ENCODE data around the gene ZNF263. TPM values are rescaled to one million over a fixed set of nuclear protein-coding genes. Genes with fewer than 3 reads are reported as not detected.

The ZNF263 gene
- total and polyA plus RNA-seq, 2 of the 13 experiments (the other 11 are each of a cell fraction or from before 2014, with no cell fraction given), result 10.2 to 41.2 TPM

DNA sequence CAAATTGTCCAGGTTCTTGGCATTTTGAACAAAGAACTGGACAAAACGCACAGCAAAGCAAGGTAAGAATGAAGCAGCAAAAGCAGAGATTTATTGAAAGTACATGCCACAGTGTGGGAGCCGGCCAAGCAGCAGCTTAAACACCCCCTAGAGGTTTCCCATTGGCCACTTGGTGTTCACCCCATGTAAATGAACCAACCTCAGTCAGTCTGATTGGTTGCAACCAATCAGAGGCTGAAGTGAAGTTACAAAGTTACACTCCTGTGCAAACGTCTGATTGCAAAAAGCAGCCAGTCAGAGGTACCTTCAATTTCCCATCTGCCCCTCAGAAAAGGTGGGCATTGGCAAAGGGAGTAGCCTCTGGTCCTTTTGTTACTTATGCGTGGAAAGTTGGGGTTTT lies 8.8 kb upstream of the ZNF263 start (continued):
- TF ChIP-seq, protein P1, sequence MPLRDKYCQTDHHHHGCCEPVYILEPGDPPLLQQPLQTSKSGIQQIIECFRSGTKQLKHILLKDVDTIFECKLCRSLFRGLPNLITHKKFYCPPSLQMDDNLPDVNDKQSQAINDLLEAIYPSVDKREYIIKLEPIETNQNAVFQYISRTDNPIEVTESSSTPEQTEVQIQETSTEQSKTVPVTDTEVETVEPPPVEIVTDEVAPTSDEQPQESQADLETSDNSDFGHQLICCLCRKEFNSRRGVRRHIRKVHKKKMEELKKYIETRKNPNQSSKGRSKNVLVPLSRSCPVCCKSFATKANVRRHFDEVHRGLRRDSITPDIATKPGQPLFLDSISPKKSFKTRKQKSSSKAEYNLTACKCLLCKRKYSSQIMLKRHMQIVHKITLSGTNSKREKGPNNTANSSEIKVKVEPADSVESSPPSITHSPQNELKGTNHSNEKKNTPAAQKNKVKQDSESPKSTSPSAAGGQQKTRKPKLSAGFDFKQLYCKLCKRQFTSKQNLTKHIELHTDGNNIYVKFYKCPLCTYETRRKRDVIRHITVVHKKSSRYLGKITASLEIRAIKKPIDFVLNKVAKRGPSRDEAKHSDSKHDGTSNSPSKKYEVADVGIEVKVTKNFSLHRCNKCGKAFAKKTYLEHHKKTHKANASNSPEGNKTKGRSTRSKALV (CRISPR knock-in tag; IDR thresholded peaks at IDR 0.05), result 0 out of 2 replicates have a peak, but pooled peaks have one; percentile 33
- TF ChIP-seq, protein P2, sequence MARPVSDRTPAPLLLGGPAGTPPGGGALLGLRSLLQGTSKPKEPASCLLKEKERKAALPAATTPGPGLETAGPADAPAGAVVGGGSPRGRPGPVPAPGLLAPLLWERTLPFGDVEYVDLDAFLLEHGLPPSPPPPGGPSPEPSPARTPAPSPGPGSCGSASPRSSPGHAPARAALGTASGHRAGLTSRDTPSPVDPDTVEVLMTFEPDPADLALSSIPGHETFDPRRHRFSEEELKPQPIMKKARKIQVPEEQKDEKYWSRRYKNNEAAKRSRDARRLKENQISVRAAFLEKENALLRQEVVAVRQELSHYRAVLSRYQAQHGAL (CRISPR knock-in tag; IDR thresholded peaks at IDR 0.05; ENCODE audit: not compliant biosample characterization), result no peak
- TF ChIP-seq, protein P3, sequence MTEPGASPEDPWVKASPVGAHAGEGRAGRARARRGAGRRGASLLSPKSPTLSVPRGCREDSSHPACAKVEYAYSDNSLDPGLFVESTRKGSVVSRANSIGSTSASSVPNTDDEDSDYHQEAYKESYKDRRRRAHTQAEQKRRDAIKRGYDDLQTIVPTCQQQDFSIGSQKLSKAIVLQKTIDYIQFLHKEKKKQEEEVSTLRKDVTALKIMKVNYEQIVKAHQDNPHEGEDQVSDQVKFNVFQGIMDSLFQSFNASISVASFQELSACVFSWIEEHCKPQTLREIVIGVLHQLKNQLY (CRISPR knock-in tag; IDR thresholded peaks at IDR 0.05), result no peak
- TF ChIP-seq ZFP36L2 (CRISPR knock-in tag; IDR thresholded peaks at IDR 0.05) (no peak), SAP130 (CRISPR knock-in tag; IDR thresholded peaks at IDR 0.05; ENCODE audit: low read depth) (0 out of 2 replicates have a peak, but pooled peaks have one; percentile 47), SALL1 (CRISPR knock-in tag; IDR thresholded peaks at IDR 0.05) (0 out of 2 replicates have a peak, but pooled peaks have one; percentile 15), DR1 (CRISPR knock-in tag; IDR thresholded peaks at IDR 0.05) (peak; percentile 85), DMAP1 (CRISPR knock-in tag; IDR thresholded peaks at IDR 0.05) (peak; percentile 56; the same call in 1 of the 2 replicates), SOX5 (CRISPR knock-in tag; IDR thresholded peaks at IDR 0.05; ENCODE audit: borderline replicate concordance) (peak; percentile 15; the same call in 1 of the 2 replicates), PPARG (CRISPR knock-in tag; conservative IDR thresholded peaks at IDR 0.05) (0 out of 2 replicates have a peak, but pooled peaks have one; percentile 10)
- TF ChIP-seq, protein P4, sequence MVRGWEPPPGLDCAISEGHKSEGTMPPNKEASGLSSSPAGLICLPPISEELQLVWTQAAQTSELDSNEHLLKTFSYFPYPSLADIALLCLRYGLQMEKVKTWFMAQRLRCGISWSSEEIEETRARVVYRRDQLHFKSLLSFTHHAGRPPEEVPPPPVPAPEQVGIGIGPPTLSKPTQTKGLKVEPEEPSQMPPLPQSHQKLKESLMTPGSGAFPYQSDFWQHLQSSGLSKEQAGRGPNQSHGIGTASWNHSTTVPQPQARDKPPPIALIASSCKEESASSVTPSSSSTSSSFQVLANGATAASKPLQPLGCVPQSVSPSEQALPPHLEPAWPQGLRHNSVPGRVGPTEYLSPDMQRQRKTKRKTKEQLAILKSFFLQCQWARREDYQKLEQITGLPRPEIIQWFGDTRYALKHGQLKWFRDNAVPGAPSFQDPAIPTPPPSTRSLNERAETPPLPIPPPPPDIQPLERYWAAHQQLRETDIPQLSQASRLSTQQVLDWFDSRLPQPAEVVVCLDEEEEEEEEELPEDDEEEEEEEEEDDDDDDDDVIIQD (CRISPR knock-in tag; IDR thresholded peaks at IDR 0.05; ENCODE audit: low read depth), result peak; percentile 28; the same call in 1 of the 2 replicates
- TF ChIP-seq, protein P5, sequence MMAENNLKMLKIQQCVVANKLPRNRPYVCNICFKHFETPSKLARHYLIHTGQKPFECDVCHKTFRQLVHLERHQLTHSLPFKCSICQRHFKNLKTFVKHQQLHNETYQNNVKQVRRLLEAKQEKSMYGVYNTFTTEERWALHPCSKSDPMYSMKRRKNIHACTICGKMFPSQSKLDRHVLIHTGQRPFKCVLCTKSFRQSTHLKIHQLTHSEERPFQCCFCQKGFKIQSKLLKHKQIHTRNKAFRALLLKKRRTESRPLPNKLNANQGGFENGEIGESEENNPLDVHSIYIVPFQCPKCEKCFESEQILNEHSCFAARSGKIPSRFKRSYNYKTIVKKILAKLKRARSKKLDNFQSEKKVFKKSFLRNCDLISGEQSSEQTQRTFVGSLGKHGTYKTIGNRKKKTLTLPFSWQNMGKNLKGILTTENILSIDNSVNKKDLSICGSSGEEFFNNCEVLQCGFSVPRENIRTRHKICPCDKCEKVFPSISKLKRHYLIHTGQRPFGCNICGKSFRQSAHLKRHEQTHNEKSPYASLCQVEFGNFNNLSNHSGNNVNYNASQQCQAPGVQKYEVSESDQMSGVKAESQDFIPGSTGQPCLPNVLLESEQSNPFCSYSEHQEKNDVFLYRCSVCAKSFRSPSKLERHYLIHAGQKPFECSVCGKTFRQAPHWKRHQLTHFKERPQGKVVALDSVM (CRISPR knock-in tag; IDR thresholded peaks at IDR 0.05), result 0 out of 2 replicates have a peak, but pooled peaks have one; percentile 22
- TF ChIP-seq, protein P6, sequence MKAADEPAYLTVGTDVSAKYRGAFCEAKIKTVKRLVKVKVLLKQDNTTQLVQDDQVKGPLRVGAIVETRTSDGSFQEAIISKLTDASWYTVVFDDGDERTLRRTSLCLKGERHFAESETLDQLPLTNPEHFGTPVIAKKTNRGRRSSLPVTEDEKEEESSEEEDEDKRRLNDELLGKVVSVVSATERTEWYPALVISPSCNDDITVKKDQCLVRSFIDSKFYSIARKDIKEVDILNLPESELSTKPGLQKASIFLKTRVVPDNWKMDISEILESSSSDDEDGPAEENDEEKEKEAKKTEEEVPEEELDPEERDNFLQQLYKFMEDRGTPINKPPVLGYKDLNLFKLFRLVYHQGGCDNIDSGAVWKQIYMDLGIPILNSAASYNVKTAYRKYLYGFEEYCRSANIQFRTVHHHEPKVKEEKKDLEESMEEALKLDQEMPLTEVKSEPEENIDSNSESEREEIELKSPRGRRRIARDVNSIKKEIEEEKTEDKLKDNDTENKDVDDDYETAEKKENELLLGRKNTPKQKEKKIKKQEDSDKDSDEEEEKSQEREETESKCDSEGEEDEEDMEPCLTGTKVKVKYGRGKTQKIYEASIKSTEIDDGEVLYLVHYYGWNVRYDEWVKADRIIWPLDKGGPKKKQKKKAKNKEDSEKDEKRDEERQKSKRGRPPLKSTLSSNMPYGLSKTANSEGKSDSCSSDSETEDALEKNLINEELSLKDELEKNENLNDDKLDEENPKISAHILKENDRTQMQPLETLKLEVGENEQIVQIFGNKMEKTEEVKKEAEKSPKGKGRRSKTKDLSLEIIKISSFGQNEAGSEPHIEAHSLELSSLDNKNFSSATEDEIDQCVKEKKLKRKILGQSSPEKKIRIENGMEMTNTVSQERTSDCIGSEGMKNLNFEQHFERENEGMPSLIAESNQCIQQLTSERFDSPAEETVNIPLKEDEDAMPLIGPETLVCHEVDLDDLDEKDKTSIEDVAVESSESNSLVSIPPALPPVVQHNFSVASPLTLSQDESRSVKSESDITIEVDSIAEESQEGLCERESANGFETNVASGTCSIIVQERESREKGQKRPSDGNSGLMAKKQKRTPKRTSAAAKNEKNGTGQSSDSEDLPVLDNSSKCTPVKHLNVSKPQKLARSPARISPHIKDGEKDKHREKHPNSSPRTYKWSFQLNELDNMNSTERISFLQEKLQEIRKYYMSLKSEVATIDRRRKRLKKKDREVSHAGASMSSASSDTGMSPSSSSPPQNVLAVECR (CRISPR knock-in tag; IDR thresholded peaks at IDR 0.05; ENCODE audit: borderline replicate concordance), result peak; percentile 39; the same call in 1 of the 2 replicates
- TF ChIP-seq, protein P7, sequence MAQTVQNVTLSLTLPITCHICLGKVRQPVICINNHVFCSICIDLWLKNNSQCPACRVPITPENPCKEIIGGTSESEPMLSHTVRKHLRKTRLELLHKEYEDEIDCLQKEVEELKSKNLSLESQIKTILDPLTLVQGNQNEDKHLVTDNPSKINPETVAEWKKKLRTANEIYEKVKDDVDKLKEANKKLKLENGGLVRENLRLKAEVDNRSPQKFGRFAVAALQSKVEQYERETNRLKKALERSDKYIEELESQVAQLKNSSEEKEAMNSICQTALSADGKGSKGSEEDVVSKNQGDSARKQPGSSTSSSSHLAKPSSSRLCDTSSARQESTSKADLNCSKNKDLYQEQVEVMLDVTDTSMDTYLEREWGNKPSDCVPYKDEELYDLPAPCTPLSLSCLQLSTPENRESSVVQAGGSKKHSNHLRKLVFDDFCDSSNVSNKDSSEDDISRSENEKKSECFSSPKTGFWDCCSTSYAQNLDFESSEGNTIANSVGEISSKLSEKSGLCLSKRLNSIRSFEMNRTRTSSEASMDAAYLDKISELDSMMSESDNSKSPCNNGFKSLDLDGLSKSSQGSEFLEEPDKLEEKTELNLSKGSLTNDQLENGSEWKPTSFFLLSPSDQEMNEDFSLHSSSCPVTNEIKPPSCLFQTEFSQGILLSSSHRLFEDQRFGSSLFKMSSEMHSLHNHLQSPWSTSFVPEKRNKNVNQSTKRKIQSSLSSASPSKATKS (CRISPR knock-in tag; IDR thresholded peaks at IDR 0.05), result 0 out of 2 replicates have a peak, but pooled peaks have one; percentile 41

Data from HepG2 (cell line).